Suppressor macrophage treated with lipopolysaccharide for 4 hours (primary cell): ENCODE measurements around the gene IL26.
A peak's percentile ranks its signal among the peaks of the same experiment; 100 is the strongest.

Source experiments
- DNase-seq: peaks from one replicate; pipeline ENCODE4 v3.0.0-alpha.2; 2020

IL26 gene, protein sequence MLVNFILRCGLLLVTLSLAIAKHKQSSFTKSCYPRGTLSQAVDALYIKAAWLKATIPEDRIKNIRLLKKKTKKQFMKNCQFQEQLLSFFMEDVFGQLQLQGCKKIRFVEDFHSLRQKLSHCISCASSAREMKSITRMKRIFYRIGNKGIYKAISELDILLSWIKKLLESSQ

DNA sequence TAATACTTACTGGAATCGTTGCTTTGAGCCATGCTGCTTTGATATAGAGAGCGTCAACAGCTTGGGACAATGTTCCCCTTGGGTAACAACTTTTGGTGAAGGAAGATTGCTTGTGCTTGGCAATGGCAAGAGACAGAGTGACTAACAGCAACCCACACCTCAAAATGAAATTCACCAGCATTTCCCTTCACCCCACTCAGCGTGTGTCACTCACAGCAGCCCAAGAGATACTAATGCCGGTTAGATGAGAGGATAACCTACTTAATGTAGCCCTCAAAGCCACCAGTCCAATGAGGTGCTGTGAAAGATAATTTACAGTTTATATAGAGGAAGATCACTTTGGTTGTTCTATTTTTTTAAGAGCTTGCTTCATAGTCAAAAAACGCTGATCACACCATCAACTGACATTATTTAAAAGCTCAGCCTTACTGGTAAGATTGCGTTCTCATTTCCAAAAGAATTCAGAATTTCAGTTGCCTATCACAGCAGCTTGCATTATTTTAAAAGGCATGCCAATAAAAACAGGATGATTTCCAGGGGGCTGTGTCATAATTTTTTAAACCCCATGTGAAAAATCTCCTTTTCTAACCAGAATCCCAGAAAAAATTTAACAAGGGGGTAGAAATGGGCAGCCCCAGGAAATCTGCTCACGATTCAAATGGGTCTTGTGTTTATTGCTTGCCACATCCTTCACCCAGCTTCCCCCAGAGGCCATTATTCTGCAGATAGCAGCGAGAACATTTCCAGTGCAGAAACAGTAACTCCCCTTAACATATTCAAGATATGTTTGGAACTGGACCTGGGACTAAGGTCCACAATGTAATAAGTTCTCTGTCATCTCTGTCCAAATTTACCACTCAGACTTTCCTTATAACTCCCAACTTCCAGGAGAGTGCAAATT, at the start of gene IL26:
TSS of gene IL26 (minus strand) at position 235 of the 901 bp plus-strand sequence. CDS start at position 181, 54 bp downstream.
- DNase-seq = no peak

DNA sequence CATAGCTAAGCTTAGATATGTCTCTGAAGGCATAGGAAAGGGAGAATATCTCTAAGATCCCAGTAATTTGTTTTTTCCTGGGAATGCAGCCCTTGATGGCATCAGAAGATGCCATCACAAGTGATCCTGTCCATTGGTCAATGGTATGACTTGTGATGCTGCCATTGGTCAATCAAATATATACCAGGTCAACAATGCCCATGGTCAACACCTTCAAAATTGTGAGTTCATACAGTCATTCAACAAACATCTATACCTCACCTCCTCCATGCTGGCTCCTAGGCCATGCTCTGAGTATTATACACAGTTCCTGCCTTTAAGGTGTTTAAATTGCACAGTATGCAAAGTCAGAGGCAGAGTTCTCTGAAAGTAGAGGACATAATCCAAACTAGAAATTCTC, 47.1 kb upstream of the IL26 start:
- no peak for DNase-seq

DNA sequence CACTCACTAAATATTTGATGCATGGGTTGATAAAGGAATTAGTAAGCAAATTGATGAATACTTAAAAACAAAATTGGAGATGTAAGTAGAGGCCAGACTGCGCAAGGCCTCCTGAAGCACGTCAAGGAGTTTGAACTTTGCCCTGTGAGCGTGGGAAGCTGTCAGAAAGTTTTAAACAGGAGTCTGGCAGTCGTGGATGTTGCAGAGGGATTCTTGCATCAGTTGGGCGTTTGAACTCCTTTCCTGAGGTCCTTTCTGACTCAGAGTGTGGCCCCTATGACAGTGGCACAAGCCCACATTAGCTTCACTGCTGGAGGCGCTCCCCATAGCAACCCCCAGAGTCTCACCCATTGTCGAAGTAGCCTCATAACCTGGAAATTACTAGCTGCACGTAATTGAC, 45.7 kb upstream of the IL26 start:
- DNase-seq = no peak

DNA sequence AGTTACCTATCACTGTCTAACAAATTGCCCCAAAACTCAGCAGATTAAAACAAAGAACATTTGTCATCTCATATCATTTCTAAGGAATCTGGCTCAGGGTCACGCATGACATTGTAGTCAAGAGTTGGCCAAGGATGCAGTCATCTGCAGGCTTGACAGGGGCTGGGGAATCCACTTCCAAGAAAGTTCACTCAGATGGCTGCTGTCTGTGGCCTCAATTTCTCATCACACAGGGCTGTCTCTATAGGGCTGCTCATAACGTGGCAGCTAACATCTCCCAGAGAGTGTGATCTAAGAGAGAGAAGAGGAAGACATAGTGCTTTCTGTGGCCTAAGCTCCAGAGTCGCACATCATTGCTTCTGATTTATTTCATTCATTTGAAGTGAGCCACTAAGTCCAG, 44.7 kb upstream of the IL26 start:
- no peak for DNase-seq

DNA sequence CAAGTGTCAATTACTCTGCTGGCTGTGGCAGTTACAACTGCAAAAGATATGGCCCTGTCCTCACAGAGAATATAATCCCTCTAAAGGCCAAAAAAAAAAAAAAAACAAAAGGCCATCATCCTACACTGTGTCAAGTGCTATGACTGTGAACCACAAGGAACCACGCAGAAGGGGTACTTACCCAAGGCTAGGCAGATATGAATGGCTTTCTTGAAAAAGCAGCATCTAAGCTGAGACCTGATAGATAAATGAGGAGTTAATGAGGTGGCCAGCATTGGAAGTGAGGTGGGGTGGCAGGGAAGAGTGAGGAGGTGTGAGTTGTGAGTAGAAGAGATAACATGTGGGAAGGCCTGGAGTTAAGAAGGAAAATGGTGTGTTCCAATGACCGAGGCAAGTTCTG, 44.2 kb upstream of the IL26 start:
- no peak for DNase-seq

DNA sequence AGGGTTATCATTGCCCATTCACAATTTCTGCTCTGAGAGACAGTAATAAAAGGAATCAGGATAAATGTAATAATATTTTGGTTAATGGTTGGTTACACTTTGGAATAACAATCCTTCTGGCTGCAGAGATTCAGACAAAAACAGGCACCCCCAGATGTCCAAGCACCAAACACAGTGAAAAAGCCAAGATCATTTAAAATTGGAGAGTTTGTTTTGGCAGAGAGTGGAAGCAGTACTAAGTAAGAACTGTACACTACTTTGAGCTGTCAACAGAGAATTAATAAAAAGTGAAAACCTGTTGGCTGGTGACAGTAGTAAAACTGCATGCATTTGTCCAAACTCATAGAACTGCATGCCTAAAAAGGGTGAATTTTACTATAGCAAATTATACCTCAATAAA, 43.4 kb upstream of the IL26 start:
- DNase-seq = no peak

DNA sequence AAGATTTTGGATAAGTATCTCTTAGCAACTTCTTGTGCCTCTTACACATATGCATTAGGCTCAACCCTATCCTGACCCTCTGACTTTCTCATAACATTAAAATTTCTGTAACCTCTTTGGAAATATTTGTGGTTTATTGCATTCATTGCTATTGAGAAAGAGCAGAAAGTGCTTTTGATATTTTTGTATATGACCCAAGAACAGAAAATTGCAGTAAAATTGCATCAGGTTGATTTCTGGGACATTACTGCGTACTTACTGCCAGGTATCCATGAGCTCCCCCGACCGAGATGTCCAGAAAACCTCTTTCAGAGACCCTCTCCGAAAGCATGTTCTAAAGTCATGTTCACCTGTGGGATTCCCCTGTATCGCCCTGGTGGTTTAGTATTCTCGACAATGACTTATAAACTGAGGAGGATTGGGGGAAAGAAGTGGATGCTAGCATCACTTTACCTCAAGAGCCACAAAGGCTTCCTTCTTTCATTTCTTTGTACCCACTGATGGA, 42.3 kb upstream of the IL26 start:
- DNase-seq = peak; percentile 14

DNA sequence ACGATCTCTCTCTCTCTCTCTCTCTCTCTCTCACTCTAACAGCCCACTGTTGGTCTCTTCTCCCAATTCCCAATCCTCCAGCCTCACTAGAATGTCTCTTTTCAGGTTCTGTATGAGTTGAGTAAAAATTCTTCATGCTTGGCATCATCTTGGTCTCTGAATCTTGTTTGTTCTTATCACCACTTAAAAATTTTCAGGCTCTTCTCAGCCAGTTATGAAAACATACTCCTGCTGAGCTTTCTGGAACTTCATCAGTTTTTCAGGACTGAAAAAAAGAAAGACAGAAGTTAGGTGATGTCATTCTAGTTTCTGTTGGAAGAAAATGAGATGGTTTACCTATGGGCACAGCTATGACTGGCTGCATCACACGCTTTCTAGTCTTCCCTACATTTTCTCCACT, 39.2 kb upstream of the IL26 start:
- no peak for DNase-seq

DNA sequence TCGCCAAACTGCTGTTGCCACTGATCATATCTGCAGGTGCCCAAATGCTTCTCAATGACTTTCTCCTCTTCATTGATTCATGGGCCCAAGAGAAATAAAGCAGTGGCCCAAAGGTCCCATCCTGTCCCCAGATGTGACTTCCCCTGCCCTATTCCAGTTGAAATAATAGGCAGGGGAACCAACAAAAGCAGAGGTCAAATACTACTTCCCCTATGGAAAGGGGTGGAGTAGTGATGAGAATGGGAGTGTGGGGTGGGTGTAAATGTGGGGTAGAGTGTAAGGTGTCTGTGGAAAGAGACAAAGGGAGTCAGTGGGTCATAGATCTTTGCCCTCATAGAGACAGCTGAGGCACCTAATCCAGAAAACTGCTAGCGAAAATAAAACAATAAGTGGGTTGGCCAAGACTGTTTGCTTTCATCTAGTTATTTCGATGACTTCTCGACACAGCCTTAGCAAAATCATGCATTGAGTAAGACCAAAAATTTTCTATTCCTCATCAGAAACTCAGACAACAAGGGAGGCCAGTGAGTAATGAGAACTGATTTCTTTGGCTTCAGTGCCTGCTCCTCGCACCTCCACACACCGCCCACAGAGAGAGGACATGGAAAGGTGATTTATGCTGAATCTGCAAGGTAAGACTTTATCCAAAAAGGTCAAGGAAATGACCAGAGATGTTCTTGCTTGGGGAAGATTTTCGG, 38.7 kb upstream of the IL26 start:
- DNase-seq = peak; percentile 28

DNA sequence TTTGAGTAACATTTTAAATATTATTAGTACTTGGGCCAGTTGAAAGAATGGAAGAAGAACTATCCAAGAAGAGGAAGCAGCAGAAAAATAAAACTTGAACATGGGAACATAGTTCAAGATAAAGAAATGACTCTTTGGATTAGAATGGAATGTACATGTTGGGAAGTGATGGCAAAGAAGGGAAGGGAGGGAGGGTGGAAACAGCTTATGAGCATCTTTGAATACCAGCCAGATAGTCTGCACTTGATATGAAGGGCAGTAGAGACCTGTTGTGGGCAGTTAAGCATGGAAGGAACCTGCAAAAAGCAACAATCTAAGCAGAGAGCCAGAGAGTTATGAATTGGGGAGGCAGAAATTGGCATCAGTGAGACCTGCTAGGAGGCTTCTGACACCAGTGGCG, 37.8 kb upstream of the IL26 start:
- DNase-seq = no peak

DNA sequence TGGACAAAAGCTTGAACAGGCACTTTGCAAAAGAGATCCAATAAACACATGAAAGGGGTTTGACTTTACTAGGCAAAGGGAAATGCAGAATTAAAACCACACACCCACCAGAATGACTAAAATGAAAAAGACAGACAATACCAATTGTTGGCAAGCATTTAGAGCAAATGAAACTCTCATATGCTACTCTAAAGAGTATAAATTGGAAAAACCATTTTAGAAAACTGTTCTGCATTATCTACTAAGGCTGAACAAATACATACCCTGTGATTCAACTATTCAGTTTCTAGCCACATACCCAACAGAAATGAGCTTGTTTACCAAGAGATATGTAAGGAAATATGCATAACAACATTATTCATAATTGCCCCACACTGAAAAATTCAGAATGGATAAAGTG, 36.3 kb upstream of the IL26 start:
- DNase-seq = no peak

DNA sequence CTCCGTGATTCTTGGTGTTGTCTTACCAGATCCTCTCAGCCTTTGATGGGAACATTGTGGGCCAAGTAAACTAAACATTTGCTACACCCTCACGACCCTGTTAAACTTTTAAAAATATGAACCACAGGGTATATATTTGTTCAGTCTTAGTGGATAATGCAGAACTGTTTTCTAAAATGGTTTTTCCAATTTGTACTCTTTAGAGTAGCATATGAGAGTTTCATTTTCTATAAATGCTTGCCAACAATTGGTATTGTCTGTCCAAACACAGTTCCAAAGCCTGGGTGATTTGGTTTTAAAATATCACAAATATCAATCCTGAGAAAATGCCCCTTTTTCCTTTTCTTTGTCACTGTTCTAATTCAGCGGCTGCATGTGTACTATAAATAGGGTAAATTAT, 34.5 kb upstream of the IL26 start:
- no peak for DNase-seq

DNA sequence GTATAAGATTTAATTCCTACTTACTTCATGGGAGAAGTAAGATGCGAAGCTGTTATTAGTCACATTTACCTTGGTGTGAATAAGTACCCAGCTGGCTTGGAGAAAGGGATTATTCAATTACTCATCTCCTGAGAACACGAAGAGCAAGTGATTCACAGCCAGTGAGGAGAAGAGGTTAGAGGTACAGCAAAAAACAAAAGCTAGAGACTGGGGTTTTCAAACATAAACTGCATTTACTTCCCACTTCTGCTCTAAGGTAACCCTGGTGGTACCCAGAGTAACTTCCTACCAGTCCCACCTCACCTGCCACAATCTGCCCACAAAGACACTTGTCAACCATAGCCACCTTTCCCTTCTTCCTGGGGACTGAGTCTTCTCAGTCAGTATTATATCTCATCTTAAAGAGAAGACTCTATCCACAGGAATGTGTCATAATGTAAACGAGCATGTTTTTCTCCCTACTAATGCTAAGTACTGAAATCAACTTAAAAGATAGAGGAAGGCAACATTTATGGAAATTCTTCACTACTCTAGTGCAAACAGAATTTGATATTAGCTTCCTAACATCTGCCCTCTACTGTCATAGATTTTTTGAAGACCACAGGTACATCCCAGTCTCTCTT, 33.8 kb upstream of the IL26 start:
- DNase-seq = no peak

DNA sequence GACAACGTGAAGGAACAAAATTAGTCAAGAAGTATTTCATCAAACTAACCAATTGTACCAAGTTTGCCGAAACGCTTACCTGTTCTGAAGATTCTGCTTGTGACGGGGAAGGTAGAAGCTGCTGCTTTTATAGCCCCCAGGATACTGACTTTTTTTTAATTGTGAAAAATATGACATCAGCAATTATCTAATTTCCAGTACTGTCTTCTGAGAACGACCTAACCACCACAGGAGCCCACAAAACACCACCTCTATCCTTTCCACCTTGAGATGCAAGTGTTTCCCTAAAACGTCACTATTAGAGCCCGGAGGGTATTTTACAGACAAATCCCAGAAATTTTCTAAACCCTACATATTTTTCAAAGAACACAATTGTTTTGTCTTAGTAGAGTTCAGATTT, 27.9 kb upstream of the IL26 start, which contains the start of gene IL22:
TSS of gene IL22 (minus strand) at position 101 of the 400 bp plus-strand sequence. CDS start 156 bp downstream, outside the sequence.
- no peak for DNase-seq

DNA sequence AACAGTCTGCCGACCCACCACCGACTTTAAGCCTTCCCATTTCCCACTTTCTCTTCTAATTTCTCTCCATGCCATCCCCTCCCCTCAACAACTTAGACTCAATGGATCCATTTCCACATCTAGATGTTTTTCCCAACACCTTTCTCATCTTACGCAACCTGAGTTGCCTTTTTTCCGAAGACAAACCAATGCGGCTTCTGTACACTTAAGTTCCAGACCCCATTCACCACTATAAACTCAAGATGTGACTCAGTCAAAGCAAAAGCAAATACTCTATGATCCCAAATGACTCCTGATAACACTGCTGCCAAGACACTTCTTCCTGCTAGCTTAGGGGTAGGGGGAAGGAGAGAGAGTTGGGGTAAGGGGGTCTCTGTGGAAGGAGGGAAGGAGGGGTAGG, 26.5 kb upstream of the IL26 start:
- DNase-seq = no peak

DNA sequence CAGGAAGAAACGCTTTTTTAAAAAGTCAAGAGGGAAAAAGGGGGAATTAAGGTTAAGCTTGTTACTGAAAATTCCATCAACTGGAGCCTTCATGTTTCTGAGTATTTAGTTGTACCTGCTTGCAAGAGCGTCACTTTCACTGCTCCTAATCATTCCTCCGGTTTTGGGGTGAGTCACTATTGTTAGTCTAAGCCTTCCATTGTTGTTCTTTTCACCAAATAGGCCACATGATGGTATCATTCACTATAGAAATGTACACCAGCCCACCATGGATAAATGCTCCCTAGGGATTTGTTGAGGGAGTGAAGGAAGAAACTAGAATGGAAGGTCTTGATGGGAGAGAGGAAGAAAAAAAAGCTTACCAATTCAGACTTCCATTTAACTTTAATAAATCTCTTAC, 24.8 kb upstream of the IL26 start:
- DNase-seq = no peak

DNA sequence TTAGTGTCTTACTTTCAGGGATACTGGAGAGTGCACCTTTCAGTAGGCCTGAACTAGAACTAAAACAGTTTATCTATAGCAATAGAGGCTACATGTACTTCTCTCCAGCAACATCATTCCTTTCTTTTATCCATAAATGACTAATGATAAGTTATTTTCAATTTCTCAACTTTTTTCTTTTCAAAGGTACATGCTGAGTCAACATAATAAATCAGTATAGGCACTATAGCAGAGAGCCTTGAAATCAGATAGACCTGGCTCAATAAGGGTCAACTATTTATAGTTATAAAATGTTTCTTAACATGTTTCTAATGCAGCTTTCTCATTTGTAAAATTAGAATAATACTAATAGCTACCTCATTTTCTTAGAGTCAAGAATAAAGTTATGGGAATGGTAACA, 22.2 kb upstream of the IL26 start:
- no peak for DNase-seq

DNA sequence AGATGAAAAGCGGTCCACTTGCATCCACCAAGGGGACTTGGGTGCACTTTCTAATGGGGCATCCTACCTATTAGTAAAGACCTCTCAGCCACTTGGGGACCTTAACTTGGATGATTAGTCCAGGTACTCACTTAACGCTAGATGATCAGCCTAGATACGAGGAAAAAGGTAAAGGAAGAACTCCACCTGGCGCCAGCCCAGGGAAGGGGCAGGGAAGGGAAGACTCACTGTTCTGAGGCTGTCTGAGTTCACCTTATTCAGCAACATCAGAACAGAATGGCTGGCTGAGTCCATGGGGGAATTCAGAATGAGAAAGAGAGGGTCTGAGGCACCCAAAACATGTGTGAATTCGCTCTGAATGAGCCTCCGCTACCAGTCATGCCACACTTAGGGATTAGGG, 20.7 kb upstream of the IL26 start:
- no peak for DNase-seq

DNA sequence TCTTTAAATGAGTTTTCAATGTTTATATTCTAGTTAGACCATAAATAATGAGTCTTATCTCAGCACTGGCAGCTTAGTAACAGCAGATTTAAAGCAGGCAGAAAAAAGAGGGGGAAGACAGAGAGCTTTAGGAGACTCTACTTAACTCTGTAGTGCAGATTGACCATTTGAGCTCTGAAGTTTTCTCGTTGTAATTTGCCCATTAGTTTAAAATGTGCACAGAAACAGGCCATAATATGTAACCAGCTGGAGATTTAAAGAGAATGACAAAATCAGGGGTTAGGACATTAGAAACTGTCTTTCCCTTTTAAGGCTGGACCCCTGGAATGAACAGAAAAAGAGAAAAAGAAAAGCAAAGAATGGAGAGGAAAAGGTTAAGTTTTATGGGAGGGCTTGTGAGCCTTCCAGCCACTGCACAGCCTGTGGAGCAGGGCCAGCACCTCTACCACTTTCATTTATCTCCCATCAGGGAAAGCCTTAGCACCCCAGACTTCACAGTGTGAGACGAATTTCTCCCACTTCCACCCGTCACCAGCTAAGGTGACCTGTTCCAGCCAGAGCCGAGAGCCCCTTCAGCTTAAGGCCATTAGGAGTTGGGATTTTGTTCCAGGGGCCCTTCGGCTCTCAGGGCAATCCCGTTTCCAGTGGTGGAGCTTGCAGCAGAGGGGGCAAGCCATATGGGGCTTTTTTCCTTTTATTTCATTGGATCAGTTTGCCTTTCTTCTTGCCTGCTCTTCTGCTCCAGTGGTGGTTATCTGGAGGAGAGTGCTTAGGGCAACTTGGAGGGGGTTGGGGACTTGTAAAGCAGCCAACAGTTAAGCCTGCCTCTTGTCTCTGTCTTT, 19.8 kb upstream of the IL26 start:
- no peak for DNase-seq

DNA sequence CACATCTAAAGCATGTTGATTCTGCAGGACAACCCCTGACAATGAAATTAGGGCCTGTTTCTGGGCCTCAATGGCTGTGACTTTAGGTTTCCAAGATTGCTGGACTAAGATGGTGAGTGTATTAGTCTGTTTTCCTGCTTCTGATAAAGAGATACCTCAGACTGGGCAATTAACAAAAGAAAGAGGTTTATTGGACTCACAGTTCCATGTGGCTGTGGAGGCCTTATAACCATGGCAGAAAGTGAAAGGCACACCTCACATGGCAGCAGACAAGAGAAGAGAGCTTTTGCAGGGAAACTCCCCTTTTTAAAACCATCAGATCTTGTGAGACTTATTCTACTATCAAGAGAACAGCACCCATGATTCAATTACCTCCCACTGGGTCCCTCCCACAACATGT, 17.2 kb upstream of the IL26 start:
- DNase-seq = peak; percentile 7

DNA sequence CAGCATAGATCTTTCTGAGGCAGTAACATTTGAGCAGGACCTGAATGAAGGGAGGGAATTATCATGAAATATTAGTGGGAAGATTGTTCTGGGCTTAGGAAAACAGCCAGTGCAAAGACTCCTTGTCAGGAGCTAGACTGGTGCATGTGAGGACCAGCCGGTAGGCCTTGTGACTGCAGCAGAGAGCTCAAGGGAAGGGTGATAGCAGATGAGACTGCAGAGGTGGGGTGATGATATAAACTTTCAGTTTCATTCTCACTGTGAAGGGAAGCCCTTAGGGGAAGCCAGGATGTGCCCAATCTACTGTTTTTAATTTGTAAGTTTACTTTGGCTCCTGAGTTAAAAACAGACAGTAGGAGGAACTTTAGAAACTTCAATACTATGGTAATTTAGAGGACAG, 15.4 kb upstream of the IL26 start:
- DNase-seq = peak; percentile 76

DNA sequence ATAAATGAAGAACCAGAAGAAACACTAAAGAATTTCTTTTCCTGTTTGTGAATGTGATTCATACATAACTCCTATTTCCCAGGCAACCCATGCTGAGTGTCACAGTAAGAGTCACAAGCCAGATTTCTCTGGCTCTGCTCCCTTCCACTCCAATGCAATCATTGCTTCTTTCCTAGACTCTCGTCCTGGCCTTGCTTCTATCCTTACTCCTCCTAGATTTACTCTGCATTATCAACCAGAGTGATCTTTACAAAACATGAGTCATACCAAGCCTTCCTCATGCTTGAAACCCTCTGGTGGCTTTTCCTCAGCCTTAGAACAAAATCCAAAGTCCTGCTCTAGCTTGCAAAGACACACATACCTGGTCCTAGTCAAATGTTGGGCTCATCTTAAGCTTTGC, 14.5 kb upstream of the IL26 start:
- peak; percentile 34 for DNase-seq
